Activated CD4-positive, alpha-beta T cell treated with anti-CD3 and anti-CD28 coated beads, Interleukin-2, amount 10 ng/mL, durations not matched to agents 7 days and 5 days (primary cell): Measurements from ENCODE around the gene ZW10. TPM values are rescaled to one million over a fixed set of nuclear protein-coding genes. Genes with fewer than 3 reads are reported as not detected.
"Not testable (repeated sequence)": the region's sequence is repeated elsewhere in the genome, so short reads cannot be mapped to it uniquely, and the experiment has no call there.

ENCODE experiments used
- CTCF ChIA-PET: fragments of 350-600 bp; sonication (Branson Sonifier 250); formaldehyde crosslinking; loops from one replicate; lab custom pipeline; 2021; ENCODE audit warnings: antibody characterized with exemption; lab: Charles Lee
- POLR2A ChIA-PET: fragments of 350-600 bp; sonication (Branson Sonifier 250); formaldehyde crosslinking; loops from one replicate; lab custom pipeline; 2021; ENCODE audit warnings: antibody characterized with exemption; lab: Charles Lee
- DNase-seq: peaks from one replicate; pipeline ENCODE4 v3.0.0-alpha.2; 2020
- H3K27ac Mint-ChIP-seq: one replicate; pipeline ENCODE4 v1.8.0; 2021; ENCODE audit warnings: mild to moderate bottlenecking, moderate library complexity, mixed read lengths
- H3K27me3 Mint-ChIP-seq: one replicate; pipeline ENCODE4 v1.8.0; 2021; ENCODE audit warnings: mixed read lengths
- H3K36me3 Mint-ChIP-seq: one replicate; pipeline ENCODE4 v1.8.0; 2021; ENCODE audit warnings: low read depth, mixed read lengths
- H3K4me1 Mint-ChIP-seq: one replicate; pipeline ENCODE4 v1.8.0; 2021; ENCODE audit warnings: mixed read lengths
- H3K4me3 Mint-ChIP-seq: one replicate; pipeline ENCODE4 v1.8.0; 2021; ENCODE audit warnings: mild to moderate bottlenecking, moderate library complexity, mixed read lengths
- H3K9me3 Mint-ChIP-seq: one replicate; pipeline ENCODE4 v1.8.0; 2021; ENCODE audit warnings: mixed read lengths
- total RNA-seq, 2 experiments: library from RNA; stranded (reverse); gene quantifications; one replicate each; pipeline ENCODE4 v1.2.3, GENCODE V29; 2021

ZW10 gene
- total RNA-seq, 2 experiments from 2014 or later, result 19.9 to 20.8 TPM

- no peak for DNase-seq
- no peaks in the 10 kb centered on the region for H3K9me3 Mint-ChIP-seq
- H3K27me3 Mint-ChIP-seq, result peaks cover 27% of the 10 kb centered on the region
- H3K4me3 Mint-ChIP-seq, result no peak overlapping the region
- H3K4me1 Mint-ChIP-seq, result no peaks in the 10 kb centered on the region
- H3K27ac Mint-ChIP-seq, result no peak overlapping the region
- H3K36me3 Mint-ChIP-seq, result no peaks in the 10 kb centered on the region
- POLR2A ChIA-PET, result no interaction called here
- CTCF ChIA-PET, result interaction anchor here (1.6 kb wide), 1 partner anchor 14 kb away, joined by 5 read pairs; no protein-coding TSS in a partner anchor
These were observed 8.6 kb upstream of the ZW10 start for GRCh38 chr11:113782134-113782533.

GRCh38 chr11:113781682-113782081 is 8.2 kb upstream of the ZW10 start:
- ChIA-PET POLR2A (no interaction called here), CTCF (interaction anchor here (1.6 kb wide), 1 partner anchor 15 kb away, joined by 5 read pairs; no protein-coding TSS in a partner anchor)
- H3K27me3 Mint-ChIP-seq, result peaks cover 27% of the 10 kb centered on the region
- H3K36me3 Mint-ChIP-seq, result no peaks in the 10 kb centered on the region
- no peak overlapping the region for H3K27ac Mint-ChIP-seq
- DNase-seq, result no peak
- no peaks in the 10 kb centered on the region for H3K4me1 Mint-ChIP-seq
- no peaks in the 10 kb centered on the region for H3K9me3 Mint-ChIP-seq
- no peak overlapping the region for H3K4me3 Mint-ChIP-seq

GRCh38 chr11:113779496-113779895 is 6.0 kb upstream of the ZW10 start, which contains the start of gene CLDN25:
CLDN25 (plus strand) TSS chr11:113779796; CDS start chr11:113779796, 0 bp downstream.
- H3K36me3 Mint-ChIP-seq, result no peaks in the 10 kb centered on the region
- no peak within 1 kb of the TSS for H3K4me3 Mint-ChIP-seq
- H3K27me3 Mint-ChIP-seq, result peaks cover 29% of the 10 kb centered on the region
- ChIA-PET POLR2A (no interaction called here), CTCF (interaction anchor here (0.7 kb wide), 1 partner anchor 294 kb away, joined by 3 read pairs; no protein-coding TSS in a partner anchor)
- no peak for DNase-seq
- H3K9me3 Mint-ChIP-seq, result no peaks in the 10 kb centered on the region
- peaks cover 10% of the 10 kb centered on the region for H3K4me1 Mint-ChIP-seq
- no peak within 1 kb of the TSS for H3K27ac Mint-ChIP-seq

- Mint-ChIP-seq H3K9me3 (no peaks in the 10 kb centered on the region), H3K4me1 (peaks cover 17% of the 10 kb centered on the region), H3K27ac (no peak overlapping the region), H3K4me3 (no peak overlapping the region), H3K27me3 (peaks cover 24% of the 10 kb centered on the region), H3K36me3 (peaks cover 2% of the 10 kb centered on the region)
- DNase-seq, result no peak
- CTCF ChIA-PET, result no interaction called here
- POLR2A ChIA-PET, result interaction anchor here (0.5 kb wide), 1 partner anchor 161 kb away, joined by 4 read pairs; no protein-coding TSS in a partner anchor
These were observed 4.8 kb upstream of the ZW10 start for GRCh38 chr11:113778111-113778910.

- H3K9me3 Mint-ChIP-seq, result no peaks in the 10 kb centered on the region
- peaks cover 7% of the 10 kb centered on the region for H3K36me3 Mint-ChIP-seq
- peaks cover 31% of the 10 kb centered on the region for H3K4me1 Mint-ChIP-seq
- H3K27ac Mint-ChIP-seq, result peak overlapping the region; percentile 97
- POLR2A ChIA-PET, result no interaction called here
- peak overlapping the region; percentile 99 for H3K4me3 Mint-ChIP-seq
- peaks cover 8% of the 10 kb centered on the region for H3K27me3 Mint-ChIP-seq
- no peak for DNase-seq
- CTCF ChIA-PET, result interaction anchor here (1.0 to 1.5 kb wide), 4 partner anchors 20 to 187 kb away, joined by 3 to 11 read pairs (median 3); no protein-coding TSS in a partner anchor
These were observed 647 bp upstream of the ZW10 start for GRCh38 chr11:113774174-113774503.

GRCh38 chr11:113773092-113773415 is 438 bp downstream of the ZW10 start:
- Mint-ChIP-seq H3K4me1 (peaks cover 31% of the 10 kb centered on the region), H3K4me3 (peak overlapping the region; percentile 99), H3K27ac (peak overlapping the region; percentile 97), H3K9me3 (no peaks in the 10 kb centered on the region), H3K36me3 (peaks cover 12% of the 10 kb centered on the region), H3K27me3 (peaks cover 7% of the 10 kb centered on the region)
- no peak for DNase-seq
- POLR2A ChIA-PET, result interaction anchor here (1.0 kb wide), 1 partner anchor 14 kb away, joined by 5 read pairs; no protein-coding TSS in a partner anchor
- CTCF ChIA-PET, result interaction anchor here (0.9 to 1.5 kb wide), 6 partner anchors 14 to 186 kb away, joined by 3 to 11 read pairs (median 4); no protein-coding TSS in a partner anchor

- peaks cover 5% of the 10 kb centered on the region for H3K27me3 Mint-ChIP-seq
- H3K4me3 Mint-ChIP-seq, result peak overlapping the region; percentile 99
- POLR2A ChIA-PET, result no interaction called here
- CTCF ChIA-PET, result no interaction called here
- no peak for DNase-seq
- peaks cover 36% of the 10 kb centered on the region for H3K4me1 Mint-ChIP-seq
- peak overlapping the region; percentile 9 for H3K27ac Mint-ChIP-seq
- H3K9me3 Mint-ChIP-seq, result no peaks in the 10 kb centered on the region
- H3K36me3 Mint-ChIP-seq, result peaks cover 22% of the 10 kb centered on the region
These were observed 1.5 kb downstream of the ZW10 start for GRCh38 chr11:113771964-113772363.

GRCh38 chr11:113764527-113765219 is 8.8 kb downstream of the ZW10 start:
- ChIA-PET POLR2A (no interaction called here), CTCF (no interaction called here)
- Mint-ChIP-seq H3K27ac (no peak overlapping the region), H3K9me3 (no peaks in the 10 kb centered on the region), H3K4me3 (no peak overlapping the region), H3K27me3 (no peaks in the 10 kb centered on the region), H3K36me3 (peaks cover 47% of the 10 kb centered on the region), H3K4me1 (peaks cover 17% of the 10 kb centered on the region)
- no peak for DNase-seq

GRCh38 chr11:113763040-113763439 is 10.5 kb downstream of the ZW10 start:
- CTCF ChIA-PET, POLR2A ChIA-PET, DNase-seq, H3K27ac Mint-ChIP-seq, H3K4me3 Mint-ChIP-seq, H3K9me3 Mint-ChIP-seq, H3K27me3 Mint-ChIP-seq: not testable (repeated sequence)
- Mint-ChIP-seq H3K4me1 (peaks cover 17% of the 10 kb centered on the region), H3K36me3 (peaks cover 52% of the 10 kb centered on the region)

- H3K36me3 Mint-ChIP-seq, result peaks cover 49% of the 10 kb centered on the region
- CTCF ChIA-PET, result interaction anchor here (0.5 to 0.6 kb wide), 2 partner anchors 167 to 455 kb away, joined by 3 to 4 read pairs; no protein-coding TSS in a partner anchor
- H3K27me3 Mint-ChIP-seq, result no peaks in the 10 kb centered on the region
- H3K4me3 Mint-ChIP-seq, result no peak overlapping the region
- no peaks in the 10 kb centered on the region for H3K9me3 Mint-ChIP-seq
- peaks cover 11% of the 10 kb centered on the region for H3K4me1 Mint-ChIP-seq
- no peak overlapping the region for H3K27ac Mint-ChIP-seq
- POLR2A ChIA-PET, result no interaction called here
- DNase-seq, result no peak
These were observed 13.3 kb downstream of the ZW10 start for GRCh38 chr11:113760241-113760640.

GRCh38 chr11:113752932-113753331 is 20.6 kb downstream of the ZW10 start:
- Mint-ChIP-seq H3K4me1 (no peaks in the 10 kb centered on the region), H3K27me3 (no peaks in the 10 kb centered on the region), H3K9me3 (no peaks in the 10 kb centered on the region), H3K27ac (no peak overlapping the region), H3K4me3 (no peak overlapping the region), H3K36me3 (peaks cover 25% of the 10 kb centered on the region)
- ChIA-PET CTCF (interaction anchor here (0.7 kb wide), 1 partner anchor 212 kb away, joined by 3 read pairs; no protein-coding TSS in a partner anchor), POLR2A (no interaction called here)
- DNase-seq, result no peak

- H3K9me3 Mint-ChIP-seq, result no peaks in the 10 kb centered on the region
- H3K27ac Mint-ChIP-seq, result no peak overlapping the region
- H3K27me3 Mint-ChIP-seq, result no peaks in the 10 kb centered on the region
- ChIA-PET CTCF (no interaction called here), POLR2A (no interaction called here)
- H3K4me3 Mint-ChIP-seq, result no peak overlapping the region
- DNase-seq, result no peak
- peaks cover 40% of the 10 kb centered on the region for H3K36me3 Mint-ChIP-seq
- H3K4me1 Mint-ChIP-seq, result no peaks in the 10 kb centered on the region
These were observed 37.2 kb downstream of the ZW10 start for GRCh38 chr11:113736323-113736722.

- Mint-ChIP-seq H3K4me3 (no peak overlapping the region), H3K27me3 (no peaks in the 10 kb centered on the region), H3K9me3 (no peaks in the 10 kb centered on the region), H3K27ac (no peak overlapping the region), H3K36me3 (peaks cover 17% of the 10 kb centered on the region), H3K4me1 (no peaks in the 10 kb centered on the region)
- CTCF ChIA-PET, result interaction anchor here (0.7 to 1.1 kb wide), 2 partner anchors 10 to 180 kb away, joined by 3 to 4 read pairs; no protein-coding TSS in a partner anchor
- no peak for DNase-seq
- POLR2A ChIA-PET, result no interaction called here
These were observed 41.4 kb downstream of the ZW10 start for GRCh38 chr11:113732092-113732491.
